ENCODE results near the gene HDAC7.

The HDAC7 gene

DNA sequence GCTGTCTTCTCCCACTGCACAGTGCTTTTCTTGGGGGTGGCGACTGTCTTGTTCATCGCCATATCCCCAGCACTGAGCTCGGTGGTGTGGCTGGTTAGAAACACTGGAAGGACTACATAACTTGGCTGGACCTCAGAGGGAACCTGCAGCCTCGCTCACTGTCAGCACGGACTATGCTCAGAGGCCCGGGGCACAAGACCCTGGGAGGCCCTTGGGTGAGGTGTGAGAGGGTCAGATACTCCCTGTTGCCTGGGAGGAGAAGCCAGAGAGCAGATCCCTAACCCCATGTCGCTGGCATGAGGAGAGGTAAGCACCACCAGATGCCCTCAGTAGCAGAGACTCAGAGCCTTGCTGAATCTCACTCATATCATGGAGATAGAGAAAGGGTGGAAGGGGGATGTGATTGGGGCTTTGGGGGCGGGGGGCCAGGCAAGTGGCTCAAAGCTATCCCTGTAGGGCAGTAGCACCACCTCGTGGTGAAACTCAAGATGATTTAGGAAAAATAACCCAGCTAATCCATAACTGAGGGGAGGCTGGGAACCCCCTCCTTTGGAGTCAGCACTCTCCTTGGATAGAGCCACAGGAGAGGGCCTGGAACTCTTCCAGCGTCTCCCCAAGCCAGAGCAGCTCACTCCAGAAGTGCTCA is 18.7 kb upstream of the HDAC7 start:
- TF ChIP-seq, protein P1, sequence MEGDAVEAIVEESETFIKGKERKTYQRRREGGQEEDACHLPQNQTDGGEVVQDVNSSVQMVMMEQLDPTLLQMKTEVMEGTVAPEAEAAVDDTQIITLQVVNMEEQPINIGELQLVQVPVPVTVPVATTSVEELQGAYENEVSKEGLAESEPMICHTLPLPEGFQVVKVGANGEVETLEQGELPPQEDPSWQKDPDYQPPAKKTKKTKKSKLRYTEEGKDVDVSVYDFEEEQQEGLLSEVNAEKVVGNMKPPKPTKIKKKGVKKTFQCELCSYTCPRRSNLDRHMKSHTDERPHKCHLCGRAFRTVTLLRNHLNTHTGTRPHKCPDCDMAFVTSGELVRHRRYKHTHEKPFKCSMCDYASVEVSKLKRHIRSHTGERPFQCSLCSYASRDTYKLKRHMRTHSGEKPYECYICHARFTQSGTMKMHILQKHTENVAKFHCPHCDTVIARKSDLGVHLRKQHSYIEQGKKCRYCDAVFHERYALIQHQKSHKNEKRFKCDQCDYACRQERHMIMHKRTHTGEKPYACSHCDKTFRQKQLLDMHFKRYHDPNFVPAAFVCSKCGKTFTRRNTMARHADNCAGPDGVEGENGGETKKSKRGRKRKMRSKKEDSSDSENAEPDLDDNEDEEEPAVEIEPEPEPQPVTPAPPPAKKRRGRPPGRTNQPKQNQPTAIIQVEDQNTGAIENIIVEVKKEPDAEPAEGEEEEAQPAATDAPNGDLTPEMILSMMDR (IDR thresholded peaks at IDR 0.05; ENCODE audit: extremely low read depth, insufficient read depth, missing control alignments), result peak; percentile 60
- DNase-seq (ENCODE audit: low spot score), result peak; percentile 60
- in situ Hi-C loops (cut with MboI; ENCODE audit: low pct_unique_long_range_greater_than_20kb, low sequenced_read_pairs, unreplicated experiment), result no loop called here

DNA sequence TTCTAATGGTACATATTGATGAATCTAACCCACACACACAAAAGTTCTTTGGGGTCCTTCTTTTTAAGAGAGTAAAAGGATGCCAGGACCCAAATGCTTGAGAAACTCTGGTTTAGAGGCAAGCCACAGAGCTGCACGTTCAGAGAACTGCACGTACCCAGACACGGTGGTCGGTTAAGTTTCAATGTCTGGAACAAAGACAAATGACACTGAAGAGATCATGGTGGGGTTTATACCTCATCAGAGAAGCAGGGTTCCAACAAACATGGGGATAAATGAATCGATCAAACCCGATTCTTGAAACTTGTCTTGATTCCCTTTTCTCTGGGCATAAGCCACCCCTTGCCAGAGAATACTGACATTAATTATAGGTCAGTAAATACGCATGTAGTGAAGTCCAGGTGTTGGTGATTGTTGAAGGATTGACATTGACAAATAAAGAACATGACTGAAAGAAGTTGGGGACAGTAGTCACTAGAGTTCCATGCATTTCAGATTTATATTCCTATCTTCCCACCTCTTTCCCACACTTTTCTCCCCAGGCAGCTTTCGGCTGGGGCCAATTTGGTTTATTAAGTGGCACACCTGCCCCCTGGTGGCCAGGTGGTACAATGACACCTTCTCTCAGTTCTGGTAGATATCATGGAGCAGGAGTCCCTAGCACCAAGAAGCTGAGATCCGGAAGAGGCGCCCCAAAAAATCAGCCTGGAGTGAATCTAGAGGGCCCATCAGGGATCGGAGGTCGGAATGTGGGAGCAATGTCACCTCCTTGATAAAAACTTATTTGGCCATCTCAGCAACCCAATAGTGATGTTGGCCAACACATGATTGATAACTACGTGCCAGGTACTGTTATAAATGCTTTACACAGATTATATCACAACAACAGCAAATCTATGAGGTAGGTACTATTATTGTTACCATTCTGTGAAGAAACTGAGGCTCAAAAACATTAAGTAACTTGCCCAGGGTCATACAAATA is 17.8 kb upstream of the HDAC7 start:
- in situ Hi-C loops (cut with MboI; ENCODE audit: low pct_unique_long_range_greater_than_20kb, low sequenced_read_pairs, unreplicated experiment), result no loop called here
- TF ChIP-seq, protein P1 (IDR thresholded peaks at IDR 0.05; ENCODE audit: extremely low read depth, insufficient read depth, missing control alignments), result peak; percentile 91
- peak; percentile 78 for DNase-seq (ENCODE audit: low spot score)

DNA sequence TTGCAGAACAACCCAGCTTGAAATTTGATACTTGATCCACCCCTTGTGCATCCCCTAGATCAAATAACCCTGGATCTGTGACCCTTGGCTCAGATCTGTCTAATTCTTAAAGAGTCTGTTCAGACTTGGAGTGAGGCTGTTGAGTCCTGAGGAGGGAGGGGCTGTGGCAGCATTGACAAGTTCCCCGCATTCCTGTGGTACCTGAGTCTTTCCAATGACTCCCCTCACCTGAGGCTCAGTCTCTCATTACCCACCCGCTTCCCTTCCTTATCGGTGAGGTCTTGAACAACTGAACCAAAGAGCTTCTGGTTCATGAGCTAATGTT is 16.1 kb upstream of the HDAC7 start:
- TF ChIP-seq, protein P1 (IDR thresholded peaks at IDR 0.05; ENCODE audit: extremely low read depth, insufficient read depth, missing control alignments), result no peak
- DNase-seq (ENCODE audit: low spot score), result no peak
- in situ Hi-C loops (cut with MboI; ENCODE audit: low pct_unique_long_range_greater_than_20kb, low sequenced_read_pairs, unreplicated experiment), result no loop called here

DNA sequence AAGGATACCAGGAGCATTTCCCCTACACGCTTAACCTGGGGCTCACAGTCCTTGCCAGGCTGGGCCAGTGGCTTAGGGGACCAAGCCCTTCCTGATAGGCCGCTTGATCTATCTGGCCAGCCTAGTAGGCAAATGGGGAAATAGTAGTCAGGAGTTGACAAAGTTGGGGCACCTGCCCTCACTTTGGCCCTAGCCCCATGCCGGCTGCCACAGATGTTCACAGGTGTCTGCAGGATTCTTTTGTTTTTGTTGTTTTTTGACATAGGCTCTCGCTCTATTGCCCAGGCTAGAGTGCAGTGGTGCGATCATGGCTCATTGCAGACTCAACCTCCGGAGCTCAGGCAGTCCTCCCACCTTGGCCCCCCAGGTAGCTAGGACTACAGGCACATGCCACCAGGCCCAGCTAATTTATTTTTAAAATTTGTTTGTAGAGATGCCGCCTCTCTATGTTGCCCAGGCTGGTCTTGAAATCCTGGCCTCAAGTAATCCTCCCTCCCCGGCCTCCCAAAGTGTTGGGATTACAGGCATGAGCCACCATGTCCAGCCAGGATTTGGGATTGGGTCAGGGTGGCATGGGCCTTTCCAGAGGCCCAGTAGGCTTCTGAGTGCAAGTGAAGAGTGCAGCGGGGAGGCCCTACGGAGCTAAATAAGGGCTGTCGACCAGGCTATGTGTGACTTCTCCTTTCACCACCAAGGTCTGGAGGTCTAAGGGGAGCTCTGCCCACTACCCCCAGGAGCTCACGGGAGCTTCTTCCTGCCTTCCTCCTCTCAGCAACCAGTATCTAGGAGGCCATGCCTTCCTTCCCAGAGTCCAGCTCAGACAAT is 15.5 kb upstream of the HDAC7 start:
- in situ Hi-C loops (cut with MboI; ENCODE audit: low pct_unique_long_range_greater_than_20kb, low sequenced_read_pairs, unreplicated experiment), result no loop called here
- TF ChIP-seq, protein P1 (IDR thresholded peaks at IDR 0.05; ENCODE audit: extremely low read depth, insufficient read depth, missing control alignments), result no peak
- DNase-seq (ENCODE audit: low spot score), result no peak

DNA sequence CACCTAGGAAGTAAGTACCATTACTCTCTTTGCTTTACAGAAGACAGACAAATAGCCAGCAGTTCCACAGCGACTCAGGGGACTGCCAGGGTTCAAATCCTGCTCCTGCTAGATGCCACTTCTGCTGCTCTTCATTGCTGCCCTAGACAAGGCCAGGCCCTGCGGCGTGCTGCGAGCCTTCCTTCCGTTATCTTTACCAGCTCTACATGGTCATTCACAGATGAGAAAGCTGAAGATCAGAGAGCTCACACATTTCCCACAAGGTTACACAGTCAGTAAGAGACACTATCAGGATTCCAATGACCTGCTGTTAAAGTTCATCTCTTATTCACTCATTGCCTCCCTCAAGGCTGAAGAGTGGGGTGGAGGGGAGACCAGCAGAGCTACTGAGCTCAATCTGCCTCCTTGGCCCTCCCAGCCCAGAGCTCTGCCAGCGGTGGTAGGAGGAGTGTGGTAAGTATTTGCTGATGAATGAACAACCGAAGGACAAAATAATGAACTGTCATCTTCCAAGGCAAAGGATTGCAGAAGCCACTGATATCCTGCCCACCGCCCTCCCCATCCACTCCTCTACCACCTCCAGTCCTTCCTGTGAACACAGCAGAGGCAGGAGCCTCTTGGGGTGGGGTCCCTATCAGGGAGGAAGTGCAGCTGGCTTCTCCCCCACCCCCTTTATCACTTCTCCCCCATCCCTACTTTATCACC is 14.6 kb upstream of the HDAC7 start:
- TF ChIP-seq, protein P1 (IDR thresholded peaks at IDR 0.05; ENCODE audit: extremely low read depth, insufficient read depth, missing control alignments), result no peak
- in situ Hi-C loops (cut with MboI; ENCODE audit: low pct_unique_long_range_greater_than_20kb, low sequenced_read_pairs, unreplicated experiment), result no loop called here
- no peak for DNase-seq (ENCODE audit: low spot score)

DNA sequence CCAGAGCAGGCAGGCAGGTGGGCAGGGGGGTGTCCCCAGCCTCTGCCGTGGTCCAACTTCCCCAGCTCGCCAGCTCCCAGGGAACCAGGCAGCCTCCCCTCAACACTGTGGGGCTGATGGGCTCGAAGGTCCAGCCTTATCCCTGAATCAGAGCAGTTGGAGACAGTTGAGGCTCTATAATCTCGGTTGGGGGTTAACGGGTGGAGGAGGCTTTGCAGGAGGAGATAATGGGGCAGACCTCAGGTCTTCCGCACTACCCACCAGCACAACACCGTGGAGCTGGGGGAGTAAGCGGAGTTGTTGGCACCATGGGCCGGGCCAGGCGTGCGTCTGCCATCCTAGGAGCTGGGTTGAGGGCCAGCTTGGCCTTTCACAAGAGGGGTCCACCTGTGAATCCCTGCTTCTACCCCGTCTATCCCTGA is 13.9 kb upstream of the HDAC7 start:
- no peak for DNase-seq (ENCODE audit: low spot score)
- TF ChIP-seq, protein P1 (IDR thresholded peaks at IDR 0.05; ENCODE audit: extremely low read depth, insufficient read depth, missing control alignments), result no peak
- in situ Hi-C loops (cut with MboI; ENCODE audit: low pct_unique_long_range_greater_than_20kb, low sequenced_read_pairs, unreplicated experiment), result no loop called here
